NCI-H2081 treated with DMSO at 0.1 percent for 48 hours (cell line): ENCODE data around the gene LPP.

Experiments used
- DNase-seq: peaks from one replicate; lab custom pipeline; 2025; lab: John Stamatoyannopoulos, UW

The LPP gene

GRCh38 chr3:188473591-188474288 is 319.8 kb downstream of the LPP start:
- no peak for DNase-seq

DNA sequence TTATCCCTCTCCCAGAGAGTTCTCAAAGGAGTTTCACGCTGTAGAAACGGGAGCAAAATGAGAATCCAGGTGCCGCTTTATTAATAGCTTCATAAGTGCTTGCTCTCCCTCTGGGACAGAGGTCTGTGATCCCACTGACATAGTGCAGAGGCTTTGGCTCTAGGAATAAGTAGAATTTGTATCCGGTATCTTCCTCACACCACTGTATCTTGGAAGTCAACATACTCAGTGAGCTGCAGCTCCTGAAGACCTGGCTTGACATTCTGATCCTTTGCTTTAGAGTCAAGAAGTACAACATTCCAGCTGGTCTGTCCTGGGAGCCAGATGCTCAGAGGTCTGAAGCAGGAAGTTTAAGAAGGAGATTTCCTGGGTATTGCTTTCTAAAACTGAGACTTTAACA is 323.0 kb downstream of the LPP start:
- DNase-seq: no peak

- DNase-seq: no peak
Measured at GRCh38 chr3:188480011-188480410, 326.1 kb downstream of the LPP start.

DNA sequence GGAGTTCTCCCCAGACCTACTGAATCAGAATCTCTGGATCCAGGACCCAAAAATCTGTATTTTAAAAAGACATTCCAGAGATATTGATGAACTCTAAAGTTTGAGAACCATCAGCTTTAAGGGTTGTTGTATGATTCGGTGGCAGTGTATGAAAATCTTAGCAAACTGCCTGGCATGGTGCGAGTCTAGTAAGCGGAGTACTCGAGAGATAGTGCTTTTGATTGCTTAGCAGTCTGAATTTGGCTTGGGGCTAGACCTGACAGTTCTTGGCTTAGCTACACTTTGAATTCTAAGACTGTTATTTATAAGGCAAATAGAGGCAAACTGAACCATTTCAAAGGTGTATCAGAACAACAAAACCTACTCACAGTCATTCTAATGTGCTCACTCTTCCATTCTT is 329.0 kb downstream of the LPP start:
- DNase-seq: no peak

- no peak for DNase-seq
Measured at GRCh38 chr3:188486126-188486525, 332.2 kb downstream of the LPP start.

GRCh38 chr3:188486952-188487351 is 333.0 kb downstream of the LPP start:
- no peak for DNase-seq

DNA sequence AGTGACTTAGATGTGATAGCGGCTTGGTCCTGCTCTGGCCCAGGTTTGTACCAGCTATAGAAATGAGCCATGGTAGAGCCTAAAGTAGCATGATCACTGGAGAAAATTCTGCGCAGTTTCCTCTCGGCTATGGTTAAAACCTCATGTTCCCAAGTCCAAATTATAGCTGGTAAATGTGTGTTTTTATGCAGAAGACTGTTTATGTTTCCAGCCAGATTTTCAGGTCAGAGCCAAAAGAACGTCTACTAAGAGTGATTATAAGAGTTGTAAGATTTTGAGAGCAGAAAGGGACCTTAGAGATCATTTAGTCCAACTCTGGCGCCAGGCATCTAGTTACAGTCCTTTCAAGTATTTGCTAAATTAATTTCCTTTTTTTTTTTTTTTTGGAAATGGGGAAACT is 333.7 kb downstream of the LPP start:
- DNase-seq: no peak

GRCh38 chr3:188488801-188489200 is 334.8 kb downstream of the LPP start:
- DNase-seq: no peak

GRCh38 chr3:188489639-188490405 is 335.9 kb downstream of the LPP start:
- no peak for DNase-seq

GRCh38 chr3:188490416-188490815 is 336.5 kb downstream of the LPP start:
- no peak for DNase-seq

DNA sequence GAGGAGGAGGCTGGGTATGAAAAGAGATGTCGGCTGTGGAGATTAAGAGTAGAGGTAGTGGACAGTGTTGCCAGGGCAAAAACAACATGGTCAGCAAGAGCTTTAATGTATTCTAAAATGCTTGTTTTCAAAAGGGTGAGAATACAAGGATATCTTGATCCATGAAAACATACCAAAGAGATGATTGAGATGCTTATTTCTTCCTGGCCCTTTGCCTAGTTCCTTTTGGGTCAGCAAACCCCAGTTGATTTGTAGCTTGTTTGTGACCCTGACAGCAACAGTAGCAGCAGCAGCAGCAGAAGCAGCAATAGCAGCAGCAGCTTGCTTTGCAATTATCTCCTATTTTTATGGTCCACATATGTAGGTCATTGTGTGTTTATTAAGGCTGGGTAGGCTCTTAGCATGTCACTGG is 337.3 kb downstream of the LPP start:
- DNase-seq: no peak

DNA sequence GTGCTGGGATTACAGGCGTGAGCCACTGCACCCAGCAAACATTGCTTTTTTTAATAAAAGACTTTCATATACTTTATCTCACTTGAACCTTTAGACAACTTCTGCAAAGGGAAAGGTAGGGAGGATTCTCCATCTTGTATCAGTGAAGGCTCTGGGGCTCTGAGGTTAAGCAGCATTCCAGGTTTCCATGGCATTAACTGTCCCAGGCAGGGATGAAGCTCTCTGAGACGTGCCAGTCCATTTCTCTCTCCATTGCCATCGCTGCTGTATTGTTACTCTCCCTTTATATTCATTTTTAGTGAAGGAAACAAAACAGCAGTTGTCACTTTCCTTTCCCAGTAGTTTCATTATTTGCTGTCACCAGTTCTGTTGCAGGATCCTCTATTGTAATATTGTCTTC is 342.4 kb downstream of the LPP start:
- no peak for DNase-seq

DNA sequence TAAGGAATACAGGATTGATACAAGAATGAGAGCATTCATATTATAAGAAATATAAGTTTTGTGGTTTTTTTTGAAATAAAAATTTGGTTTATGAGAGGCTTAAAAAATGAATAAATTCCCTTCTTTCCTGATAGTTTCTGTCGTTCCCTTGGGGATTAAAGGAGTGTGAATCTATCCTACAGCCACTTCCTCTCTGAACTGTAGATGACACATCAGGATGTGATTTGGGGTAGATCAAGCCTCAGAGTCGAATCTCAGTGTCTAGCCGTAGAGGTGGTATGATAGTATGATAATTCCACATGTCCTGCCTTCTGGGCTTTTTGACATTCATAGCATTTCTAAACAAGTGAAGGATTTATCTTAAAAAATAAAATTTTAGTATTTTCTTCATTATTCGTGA is 343.1 kb downstream of the LPP start:
- no peak for DNase-seq

GRCh38 chr3:188503647-188504046 is 349.7 kb downstream of the LPP start:
- DNase-seq: no peak

DNA sequence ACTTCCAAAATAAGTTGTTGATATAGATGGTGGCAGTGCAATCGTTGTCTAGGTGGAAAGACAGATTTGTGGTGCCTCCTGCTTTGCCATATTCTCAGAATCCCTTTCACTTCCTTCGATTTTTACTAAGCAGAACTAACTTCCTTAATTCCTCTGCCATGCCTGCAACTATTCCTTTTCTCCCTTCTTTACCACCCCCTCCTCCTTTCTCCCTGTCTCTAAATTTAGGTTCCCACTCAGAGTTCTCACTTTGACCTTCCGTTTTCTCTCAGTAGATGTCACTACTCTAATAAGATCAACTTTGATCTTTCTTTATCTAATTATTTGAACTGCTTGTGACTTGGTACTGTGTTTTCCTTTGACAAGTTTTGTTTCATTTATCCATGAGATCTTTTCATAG is 351.2 kb downstream of the LPP start:
- no peak for DNase-seq

DNA sequence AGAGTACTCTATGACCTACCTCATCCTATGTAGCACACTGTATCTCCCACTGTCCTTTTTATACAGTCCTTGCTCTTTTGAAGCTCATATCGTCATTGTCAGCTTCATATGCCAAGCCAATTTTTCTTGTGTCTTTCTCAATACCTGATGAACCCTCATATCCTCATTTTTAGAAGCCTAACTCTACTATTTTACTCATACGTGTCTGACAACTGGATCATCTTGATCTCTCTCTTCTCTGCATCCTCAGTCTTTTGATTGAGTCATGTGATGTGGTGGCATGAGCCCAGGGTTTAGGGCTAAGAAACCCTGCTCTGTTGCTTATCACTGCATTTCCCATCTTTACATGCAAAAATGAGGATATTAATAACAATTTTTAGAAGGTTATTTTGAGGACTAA is 352.0 kb downstream of the LPP start:
- DNase-seq: no peak

- DNase-seq: no peak
Measured at GRCh38 chr3:188506446-188506845, 352.5 kb downstream of the LPP start.

GRCh38 chr3:188507244-188507720 is 353.3 kb downstream of the LPP start:
- DNase-seq: no peak

- DNase-seq: no peak
Measured at GRCh38 chr3:188508454-188508853, 354.5 kb downstream of the LPP start.

DNA sequence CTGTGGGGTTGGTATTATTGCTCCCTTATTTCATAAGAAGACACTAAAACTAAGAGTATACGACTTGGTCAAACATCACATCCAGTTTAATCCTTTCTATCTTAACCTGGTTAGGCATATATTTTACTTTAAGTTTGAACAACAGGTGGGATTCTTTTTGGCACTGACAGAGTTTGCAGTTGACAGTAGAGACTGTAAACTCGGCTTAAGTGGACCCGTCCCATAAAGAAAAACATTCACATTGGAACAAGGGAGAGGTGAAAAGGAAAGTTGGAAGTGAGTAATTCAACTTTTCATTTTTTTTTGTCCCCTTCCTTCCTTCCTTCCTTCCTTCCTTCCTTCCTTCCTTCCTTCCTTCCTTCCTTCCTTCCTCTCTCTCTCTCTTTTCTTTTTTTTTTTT is 355.4 kb downstream of the LPP start:
- DNase-seq: no peak

DNA sequence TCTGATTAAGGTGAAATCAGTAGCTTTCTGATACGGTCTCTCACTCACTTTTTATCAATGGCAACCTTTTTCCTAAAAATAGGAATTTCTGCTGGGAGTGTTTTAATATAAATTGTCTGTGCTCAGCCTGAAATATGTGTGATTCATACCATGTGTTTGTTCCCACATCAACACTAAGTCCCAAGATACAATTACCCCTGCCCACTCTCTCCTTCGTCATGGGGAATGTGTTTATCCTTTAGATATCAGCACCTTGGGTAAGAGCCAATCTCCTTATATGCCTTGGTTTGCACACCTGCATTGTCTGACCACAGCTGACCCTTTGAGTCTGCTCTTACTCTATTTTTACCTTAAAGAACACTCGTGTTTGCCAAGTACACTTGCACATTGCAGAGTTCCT is 356.4 kb downstream of the LPP start:
- no peak for DNase-seq

- DNase-seq: no peak
Measured at GRCh38 chr3:188513662-188514328, 359.8 kb downstream of the LPP start.

DNA sequence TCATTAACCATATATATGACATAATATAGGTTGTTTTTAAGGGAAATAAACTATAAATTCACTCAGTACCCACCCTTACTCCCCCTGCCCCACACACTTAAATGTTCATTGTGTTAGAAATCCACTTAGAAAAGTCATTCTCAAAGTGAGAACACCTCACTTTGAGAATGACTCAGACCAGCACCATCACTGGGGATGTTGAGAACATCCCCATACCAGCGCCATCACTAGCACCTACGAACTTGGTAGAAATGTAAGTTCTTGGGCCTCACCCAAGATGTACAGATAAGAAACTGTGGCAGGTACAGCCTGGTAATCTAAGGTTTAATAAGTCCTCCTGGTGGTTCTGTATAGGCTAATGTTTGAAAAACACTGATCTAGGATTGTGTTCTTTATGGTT is 362.6 kb downstream of the LPP start:
- no peak for DNase-seq
